T-helper 2 cell (primary cell): Measurements from ENCODE around the gene USH1G.
"Not testable (repeated sequence)": the region's sequence is repeated elsewhere in the genome, so short reads cannot be mapped to it uniquely, and the experiment has no call there.

ENCODE experiments used
- DNase-seq, 5 experiments: peaks; one replicate each; pipeline versions ENCODE4 v3.0.0 to v3.0.0-alpha.2; 2012 to 2022

USH1G gene

GRCh38 chr17:74930535-74931036 is 7.5 kb upstream of the USH1G start:
- no peak for DNase-seq

GRCh38 chr17:74928786-74929185 is 5.7 kb upstream of the USH1G start:
- DNase-seq = no peak

GRCh38 chr17:74925242-74925641 is 2.2 kb upstream of the USH1G start:
- DNase-seq = no peak

- peak in 1 of 5 experiments; percentile 29 for DNase-seq
These were observed 1.3 kb upstream of the USH1G start, which contains the start of gene OTOP2 for GRCh38 chr17:74924250-74924948. Gene OTOP2, plus strand, starts transcription at chr17:74924273. Its CDS starts 360 bp downstream, at chr17:74924633.

GRCh38 chr17:74923538-74924249 is 639 bp upstream of the USH1G start:
- DNase-seq = peak; percentile 36 to 59 (median 57)

- no peak for DNase-seq
These were observed 883 bp downstream of the USH1G start for GRCh38 chr17:74922172-74922571.

GRCh38 chr17:74921769-74922168 is 1.3 kb downstream of the USH1G start:
- DNase-seq = no peak

- DNase-seq = no peak
These were observed 1.9 kb downstream of the USH1G start for GRCh38 chr17:74921026-74921681.

GRCh38 chr17:74920642-74921025 is 2.4 kb downstream of the USH1G start:
- no peak for DNase-seq

GRCh38 chr17:74920306-74920620 is 2.8 kb downstream of the USH1G start:
- no peak for DNase-seq

GRCh38 chr17:74919440-74920305 is 3.4 kb downstream of the USH1G start:
- DNase-seq = peak in 1 of 5 experiments; percentile 17

- no peak for DNase-seq
These were observed 4.1 kb downstream of the USH1G start for GRCh38 chr17:74918906-74919305.

GRCh38 chr17:74917430-74917829 is 5.6 kb downstream of the USH1G start:
- no peak for DNase-seq

- no peak for DNase-seq
These were observed 6.2 kb downstream of the USH1G start for GRCh38 chr17:74916851-74917199.

GRCh38 chr17:74916136-74916850 is 6.8 kb downstream of the USH1G start:
- no peak for DNase-seq

- not testable (repeated sequence) for DNase-seq
These were observed 11.6 kb downstream of the USH1G start for GRCh38 chr17:74911423-74911822.

- not testable (repeated sequence) for DNase-seq
These were observed 14.0 kb downstream of the USH1G start for GRCh38 chr17:74909097-74909496.

- no peak for DNase-seq
These were observed 16.0 kb downstream of the USH1G start for GRCh38 chr17:74907012-74907411.

GRCh38 chr17:74906214-74906793 is 16.8 kb downstream of the USH1G start:
- DNase-seq = not testable (repeated sequence)

- no peak for DNase-seq
These were observed 18.2 kb downstream of the USH1G start for GRCh38 chr17:74904687-74905409.

GRCh38 chr17:74903671-74904070 is 19.4 kb downstream of the USH1G start:
- no peak for DNase-seq
